IMR-90 (cell line): ENCODE measurements around the gene FTL. TPM values are rescaled to one million over a fixed set of nuclear protein-coding genes. Genes with fewer than 3 reads are reported as not detected.

Experiments
- ATAC-seq: fragments of 200-7000 bp; cut with Tn5 transposase; 2 replicates; pipeline ENCODE4 v1.9.1; 2020; ENCODE audit warnings: low read depth, mild to moderate bottlenecking, moderate library complexity
- BruUV-seq: library from RNA; stranded (reverse); fragments of 400-500 nt; replicated peaks from 2 replicates; lab custom pipeline; 2021; lab: Mats Ljungman, UMichigan
- CTCF ChIA-PET: fragments of 300-600 bp; formaldehyde crosslinking; extraction: SDS; loops from one replicate; lab custom pipeline; 2021; ENCODE audit warnings: antibody characterized with exemption; lab: Yijun Ruan, JAX
- POLR2A ChIA-PET: fragments of 300-600 bp; sonication (Branson Sonifier 250); formaldehyde crosslinking; loops from one replicate; lab custom pipeline; 2022; ENCODE audit warnings: antibody characterized with exemption; ENCODE audit not compliant: unreplicated experiment; lab: Charles Lee
- DNase-seq: peaks from one replicate; pipeline ENCODE4 v3.0.0; 2013
- H2AFZ ChIP-seq: replicated peaks from 2 replicates; pipeline ENCODE3; 2013; ENCODE audit warnings: low read length, mild to moderate bottlenecking; ENCODE audit not compliant: poor library complexity
- H2AK5ac ChIP-seq: 2 replicates; pipeline ENCODE4 v1.6.1; 2013; ENCODE audit warnings: low read depth, low read length, inconsistent platforms
- H2AK9ac ChIP-seq: replicated peaks from 2 replicates; pipeline ENCODE3; 2013; ENCODE audit warnings: mild to moderate bottlenecking, low read depth, low read length, moderate library complexity; ENCODE audit not compliant: poor library complexity
- H2BK120ac ChIP-seq: 2 replicates; pipeline ENCODE4 v1.6.1; 2013; ENCODE audit warnings: low read depth, low read length, inconsistent platforms
- H2BK15ac ChIP-seq: 3 replicates; pipeline ENCODE4 v1.6.1; 2013; ENCODE audit warnings: low read depth, low read length, inconsistent platforms
- H2BK20ac ChIP-seq: 2 replicates; pipeline ENCODE4 v1.6.1; 2013; ENCODE audit warnings: low read depth, mild to moderate bottlenecking, inconsistent platforms, low read length, moderate library complexity
- H2BK5ac ChIP-seq: 2 replicates; pipeline ENCODE4 v1.6.1; 2013; ENCODE audit warnings: mild to moderate bottlenecking, low read depth, low read length, inconsistent platforms; ENCODE audit not compliant: poor library complexity, severe bottlenecking
- H3K14ac ChIP-seq: replicated peaks from 2 replicates; pipeline ENCODE4 v1.6.1; 2013; ENCODE audit warnings: low read depth, low read length, inconsistent platforms
- H3K18ac ChIP-seq: 2 replicates; pipeline ENCODE4 v1.6.1; 2013; ENCODE audit warnings: low read depth, low read length, control low read depth
- H3K23ac ChIP-seq: 2 replicates; pipeline ENCODE4 v1.6.1; 2013; ENCODE audit warnings: low read depth, low read length, inconsistent platforms
- H3K27ac ChIP-seq: 2 replicates; pipeline ENCODE4 v1.5.1; 2013; ENCODE audit warnings: mild to moderate bottlenecking, control low read depth, low read length; ENCODE audit not compliant: insufficient read depth
- H3K27me3 ChIP-seq: 2 replicates; pipeline ENCODE4 v1.6.1; 2013; ENCODE audit warnings: low read length; ENCODE audit not compliant: control insufficient read depth, insufficient read depth
- H3K36me3 ChIP-seq: 2 replicates; pipeline ENCODE4 v1.6.1; 2013; ENCODE audit warnings: low read length, mixed read lengths; ENCODE audit not compliant: control insufficient read depth, insufficient read depth
- H3K4ac ChIP-seq: 2 replicates; pipeline ENCODE4 v1.6.1; 2013; ENCODE audit warnings: low read depth, low read length, inconsistent platforms
- H3K4me1 ChIP-seq: 2 replicates; pipeline ENCODE4 v1.6.1; 2013; ENCODE audit warnings: low read length, mixed read lengths; ENCODE audit not compliant: control insufficient read depth, insufficient read depth
- H3K4me2 ChIP-seq: 2 replicates; pipeline ENCODE4 v1.6.1; 2013; ENCODE audit warnings: low read depth, mild to moderate bottlenecking, control low read depth, low read length, moderate library complexity
- H3K4me3 ChIP-seq: 2 replicates; pipeline ENCODE4 v1.5.1; 2013; ENCODE audit warnings: low read depth, mild to moderate bottlenecking, control low read depth, low read length, moderate library complexity; ENCODE audit not compliant: insufficient read depth
- H3K56ac ChIP-seq: 2 replicates; pipeline ENCODE4 v1.6.1; 2013; ENCODE audit warnings: low read length, inconsistent platforms; ENCODE audit not compliant: insufficient read depth; ENCODE audit errors: extremely low read depth
- H3K79me1 ChIP-seq, 2 experiments: 2 replicates each; pipeline ENCODE4 v1.6.1; 2013; ENCODE audit warnings: low read length in 2 of 2, inconsistent platforms in 1 of 2, low read depth in 1 of 2
- H3K9ac ChIP-seq: 2 replicates; pipeline ENCODE4 v1.6.1; 2013; ENCODE audit warnings: low read depth, low read length, control low read depth
- H3K9me1 ChIP-seq: 2 replicates; pipeline ENCODE4 v1.6.1; 2013; ENCODE audit warnings: low read length, inconsistent platforms; ENCODE audit not compliant: insufficient read depth
- H3K9me3 ChIP-seq: 2 replicates; pipeline ENCODE4 v1.6.1; 2013; ENCODE audit warnings: low read length; ENCODE audit not compliant: control insufficient read depth, insufficient read depth
- H4K20me1 ChIP-seq: 2 replicates; pipeline ENCODE4 v1.6.1; 2013; ENCODE audit warnings: low read length, inconsistent platforms; ENCODE audit not compliant: insufficient read depth
- H4K5ac ChIP-seq: 2 replicates; pipeline ENCODE4 v1.6.1; 2013; ENCODE audit warnings: mild to moderate bottlenecking, low read depth, low read length, control low read depth
- H4K8ac ChIP-seq, 2 experiments: 2 replicates each; pipeline ENCODE4 v1.6.1; 2013; ENCODE audit warnings: low read depth in 2 of 2, low read length in 2 of 2, control low read depth in 1 of 2, inconsistent platforms in 1 of 2
- H4K91ac ChIP-seq: 2 replicates; pipeline ENCODE4 v1.6.1; 2013; ENCODE audit warnings: low read depth, low read length, inconsistent platforms; ENCODE audit not compliant: insufficient read depth
- BHLHE40 ChIP-seq: fragments of 150-350 bp; IDR thresholded peaks from 2 replicates; pipeline ENCODE4 v1.6.1; 2016; ENCODE audit warnings: mild to moderate bottlenecking, low read depth, low read length
- CEBPB ChIP-seq: IDR thresholded peaks from 2 replicates; pipeline ENCODE4 v1.6.1; 2012; ENCODE audit warnings: low read depth, low read length, improper control_type of control experiment
- FOS ChIP-seq: fragments of 150-350 bp; IDR thresholded peaks from 2 replicates; pipeline ENCODE4 v1.6.1; 2016; ENCODE audit warnings: low read depth, low read length
- MAFK ChIP-seq: IDR thresholded peaks from 2 replicates; pipeline ENCODE4 v1.6.1; 2012; ENCODE audit warnings: low read depth, low read length, improper control_type of control experiment
- MAZ ChIP-seq: IDR thresholded peaks from 2 replicates; pipeline ENCODE4 v1.6.1; 2012; ENCODE audit warnings: low read depth, mild to moderate bottlenecking, low read length, improper control_type of control experiment, moderate library complexity, borderline replicate concordance
- NFE2L2 ChIP-seq: fragments of 150-350 bp; IDR thresholded peaks from 2 replicates; pipeline ENCODE4 v1.6.1; 2016; ENCODE audit warnings: low read depth, mild to moderate bottlenecking, low read length
- POLR2A ChIP-seq: IDR thresholded peaks from 2 replicates; pipeline ENCODE4 v1.6.1; 2012; ENCODE audit warnings: mild to moderate bottlenecking, low read depth, low read length
- RAD21 ChIP-seq: IDR thresholded peaks from 2 replicates; pipeline ENCODE4 v1.6.1; 2012; ENCODE audit warnings: low read length, improper control_type of control experiment
- RCOR1 ChIP-seq: IDR thresholded peaks from 2 replicates; pipeline ENCODE4 v1.6.1; 2012; ENCODE audit warnings: mild to moderate bottlenecking, low read length, improper control_type of control experiment; ENCODE audit not compliant: insufficient replicate concordance
- RFX5 ChIP-seq: IDR thresholded peaks from 2 replicates; pipeline ENCODE4 v1.8.0; 2012; ENCODE audit warnings: low read depth, mild to moderate bottlenecking, low read length, moderate library complexity
- WGBS, 2 experiments: methylation state at CpG; one replicate each; pipeline versions ENCODE4 v1.1.5 to v1.1.7; 2013; ENCODE audit warnings: missing lambda C conversion rate in 2 of 2; ENCODE audit not compliant: insufficient read length in 1 of 2; ENCODE audit errors: extremely low coverage in 2 of 2; 5-methylcytosine and 5-hydroxymethylcytosine counted together
- dilution Hi-C: fragments of 300-500 bp; cut with HindIII; formaldehyde crosslinking; loops from one replicate; pipeline ENCODE4 v1.14.3; 2018; ENCODE audit warnings: low sequenced_read_pairs; ENCODE audit not compliant: unreplicated experiment
- in situ Hi-C: fragments of 300-500 bp; cut with MboI; formaldehyde crosslinking; loops from 3 replicates; pipeline ENCODE4 v1.14.3; 2019; ENCODE audit warnings: low sequenced_read_pairs, inconsistent platforms, mixed read lengths
- intact Hi-C: fragments of 100-400 bp; cut with micrococcal nuclease; formaldehyde crosslinking; loops from 2 replicates; pipeline ENCODE4 v1.10.0; 2022
- polyA plus RNA-seq, 3 experiments: library from polyadenylated mRNA; depleted of rRNA; stranded (reverse); fragments of >200 nt; gene quantifications; 2 replicates each; pipeline ENCODE4 v1.2.3, GENCODE V29; 2012; ENCODE audit warnings: low replicate concordance in 1 of 3
- total RNA-seq: library from RNA; depleted of rRNA; stranded (reverse); fragments of >200 nt; gene quantifications from 2 replicates; pipeline ENCODE4 v1.2.3, GENCODE V29; 2012
- TF ChIP-seq, protein P1 (sequence below): fragments of 150-350 bp; IDR thresholded peaks from 2 replicates; pipeline ENCODE4 v1.6.1; 2016; ENCODE audit warnings: low read depth, mild to moderate bottlenecking, low read length, moderate library complexity, borderline replicate concordance
- TF ChIP-seq, protein P2 (sequence below): conservative IDR thresholded peaks from 2 replicates; pipeline ENCODE4 v1.5.1; 2012; ENCODE audit warnings: mild to moderate bottlenecking, low read depth, low read length, improper control_type of control experiment

The FTL gene
- total and polyA plus RNA-seq, 2 of the 4 experiments (the other 2 are of a cell fraction), result 1,057 to 2,944 TPM

DNA sequence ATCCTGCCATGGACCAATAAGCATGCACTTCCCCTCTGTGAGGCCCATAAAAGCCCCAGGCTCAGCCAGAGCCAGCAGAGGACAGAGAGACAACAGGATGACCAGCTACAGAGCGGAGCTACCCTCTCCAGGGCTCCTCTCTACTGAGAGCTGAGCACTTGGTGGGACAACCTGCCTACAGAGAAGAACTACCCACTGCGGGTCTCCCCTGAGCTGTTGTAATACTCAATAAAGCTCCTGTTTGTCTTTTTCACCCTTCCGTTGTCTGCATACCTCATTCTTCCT lies 17.9 kb upstream of the FTL start:
- dilution Hi-C loops, result no loop called here
- Histone ChIP-seq H2BK15ac (no peak overlapping the region), H2AK5ac (no peak overlapping the region), H3K36me3 (no peaks in the 10 kb centered on the region), H3K9me1 (no peaks in the 10 kb centered on the region), H2AFZ (no peak overlapping the region), H4K8ac (no peak overlapping the region), H3K9me3 (peaks cover 5% of the 10 kb centered on the region; the same call in 1 of the 2 replicates), H3K14ac (no peak overlapping the region), H3K9ac (no peak overlapping the region), H3K4ac (no peak overlapping the region), H3K4me2 (no peak overlapping the region), H3K4me1 (no peaks in the 10 kb centered on the region), H3K79me1 (no peaks in the 10 kb centered on the region), H3K4me3 (no peak overlapping the region), H3K23ac (no peak overlapping the region), H3K27ac (no peak overlapping the region), H4K91ac (no peak overlapping the region), H2AK9ac (no peak overlapping the region), H2BK120ac (no peak overlapping the region), H2BK20ac (no peak overlapping the region), H3K56ac (no peak overlapping the region), H4K5ac (no peak overlapping the region), H2BK5ac (no peak overlapping the region), H3K27me3 (no peaks in the 10 kb centered on the region), H4K20me1 (no peaks in the 10 kb centered on the region), H3K18ac (no peak overlapping the region)
- no TSS peak for BruUV-seq
- ATAC-seq (no peak), DNase-seq (no peak)
- CTCF ChIA-PET, result no interaction called here
- TF ChIP-seq RFX5 (no peak), NFE2L2 (no peak), CEBPB (no peak), FOS (no peak), POLR2A (no peak), RAD21 (no peak), MAFK (no peak), RCOR1 (no peak), MAZ (no peak), BHLHE40 (no peak)
- TF ChIP-seq, protein P1, sequence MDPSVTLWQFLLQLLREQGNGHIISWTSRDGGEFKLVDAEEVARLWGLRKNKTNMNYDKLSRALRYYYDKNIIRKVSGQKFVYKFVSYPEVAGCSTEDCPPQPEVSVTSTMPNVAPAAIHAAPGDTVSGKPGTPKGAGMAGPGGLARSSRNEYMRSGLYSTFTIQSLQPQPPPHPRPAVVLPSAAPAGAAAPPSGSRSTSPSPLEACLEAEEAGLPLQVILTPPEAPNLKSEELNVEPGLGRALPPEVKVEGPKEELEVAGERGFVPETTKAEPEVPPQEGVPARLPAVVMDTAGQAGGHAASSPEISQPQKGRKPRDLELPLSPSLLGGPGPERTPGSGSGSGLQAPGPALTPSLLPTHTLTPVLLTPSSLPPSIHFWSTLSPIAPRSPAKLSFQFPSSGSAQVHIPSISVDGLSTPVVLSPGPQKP, result no peak
- TF ChIP-seq, protein P2, sequence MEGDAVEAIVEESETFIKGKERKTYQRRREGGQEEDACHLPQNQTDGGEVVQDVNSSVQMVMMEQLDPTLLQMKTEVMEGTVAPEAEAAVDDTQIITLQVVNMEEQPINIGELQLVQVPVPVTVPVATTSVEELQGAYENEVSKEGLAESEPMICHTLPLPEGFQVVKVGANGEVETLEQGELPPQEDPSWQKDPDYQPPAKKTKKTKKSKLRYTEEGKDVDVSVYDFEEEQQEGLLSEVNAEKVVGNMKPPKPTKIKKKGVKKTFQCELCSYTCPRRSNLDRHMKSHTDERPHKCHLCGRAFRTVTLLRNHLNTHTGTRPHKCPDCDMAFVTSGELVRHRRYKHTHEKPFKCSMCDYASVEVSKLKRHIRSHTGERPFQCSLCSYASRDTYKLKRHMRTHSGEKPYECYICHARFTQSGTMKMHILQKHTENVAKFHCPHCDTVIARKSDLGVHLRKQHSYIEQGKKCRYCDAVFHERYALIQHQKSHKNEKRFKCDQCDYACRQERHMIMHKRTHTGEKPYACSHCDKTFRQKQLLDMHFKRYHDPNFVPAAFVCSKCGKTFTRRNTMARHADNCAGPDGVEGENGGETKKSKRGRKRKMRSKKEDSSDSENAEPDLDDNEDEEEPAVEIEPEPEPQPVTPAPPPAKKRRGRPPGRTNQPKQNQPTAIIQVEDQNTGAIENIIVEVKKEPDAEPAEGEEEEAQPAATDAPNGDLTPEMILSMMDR, result no peak
- in situ Hi-C loops, result no loop called here
- intact Hi-C loops, result no loop called here
- 80% methylated on average over 1 of the region's 3 CpGs; no CpG with 5 or more reads in 1 of the 2 experiments for WGBS, 2 experiments
- POLR2A ChIA-PET, result no interaction called here
